Pulmonary artery endothelial cell (primary cell): ENCODE results near the gene STRADB. TPM values are rescaled to one million over a fixed set of nuclear protein-coding genes. Genes with fewer than 3 reads are reported as not detected.
A peak's percentile ranks its signal among the peaks of the same experiment; 100 is the strongest.
"Not testable (repeated sequence)": the region's sequence is repeated elsewhere in the genome, so short reads cannot be mapped to it uniquely, and the experiment has no call there.

Experiments used
- DNase-seq: peaks from one replicate; pipeline ENCODE4 v3.0.0-alpha.2; 2011; ENCODE audit warnings: low read depth, low spot score
- total RNA-seq: library from RNA; depleted of rRNA; stranded (reverse); fragments of >200 nt; gene quantifications from 2 replicates; pipeline ENCODE4 v1.2.3, GENCODE V29; 2014

Gene STRADB
- total RNA-seq, 1 donor from 2014 or later = 21.5 TPM

GRCh38 chr2:201466050-201466675 lies 14.6 kb downstream of the STRADB start:
- peak; percentile 15 for DNase-seq

DNA sequence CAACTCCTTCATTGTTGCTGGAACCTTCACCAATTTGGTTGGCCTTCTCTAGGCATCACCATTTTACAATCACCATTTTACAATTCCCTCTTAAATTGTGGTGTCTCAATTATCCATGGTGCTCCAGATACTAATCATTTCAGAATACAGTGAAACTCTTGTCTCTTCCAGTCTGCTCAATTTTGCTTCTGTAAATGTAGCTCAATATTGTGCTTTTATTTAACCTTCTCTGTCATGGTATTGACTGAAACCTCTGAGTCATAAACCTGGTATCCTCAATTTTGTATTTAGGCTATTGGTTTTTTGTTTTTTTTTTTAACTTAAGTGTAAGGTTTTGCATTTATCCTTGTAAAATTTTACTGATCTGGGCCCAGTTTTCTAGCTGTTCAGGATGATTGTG lies 16.1 kb downstream of the STRADB start:
- no peak for DNase-seq

- DNase-seq = no peak
These were observed 19.5 kb downstream of the STRADB start for GRCh38 chr2:201470821-201471731.

DNA sequence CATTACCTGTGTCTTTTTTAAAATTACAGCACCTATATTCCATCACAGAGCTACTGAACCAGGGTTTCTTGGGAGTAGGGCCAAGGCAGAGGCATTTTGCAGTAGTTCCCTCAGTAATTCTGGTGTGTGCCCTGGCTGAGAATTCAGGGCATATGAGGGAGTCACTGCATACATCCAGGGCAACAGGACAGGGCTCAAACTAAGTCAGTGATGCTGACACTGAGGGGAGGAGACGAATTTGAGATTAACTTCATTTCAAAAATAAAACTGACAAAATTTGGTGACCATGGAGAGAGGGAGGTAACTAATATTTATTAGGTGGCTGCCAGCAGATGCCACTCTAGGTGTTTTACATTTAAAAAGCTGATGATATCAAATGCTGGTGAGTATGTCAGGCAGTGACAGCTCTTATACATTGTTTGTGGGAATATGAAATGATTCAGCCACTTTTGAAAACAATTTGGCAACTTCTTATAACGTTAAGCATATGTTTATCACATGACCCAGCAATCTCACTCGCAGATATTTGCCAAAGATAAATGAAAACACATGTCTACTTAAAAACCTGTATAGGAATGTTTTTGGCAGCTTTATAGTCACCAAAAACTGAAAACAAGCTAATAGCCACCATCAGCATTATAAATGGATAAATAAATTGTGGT lies 20.3 kb downstream of the STRADB start:
- DNase-seq = no peak

- no peak for DNase-seq
These were observed 20.9 kb downstream of the STRADB start for GRCh38 chr2:201472411-201472810.

- DNase-seq = no peak
These were observed 31.0 kb downstream of the STRADB start for GRCh38 chr2:201482543-201482942.

- DNase-seq = no peak
These were observed 31.8 kb downstream of the STRADB start for GRCh38 chr2:201483342-201483741.

DNA sequence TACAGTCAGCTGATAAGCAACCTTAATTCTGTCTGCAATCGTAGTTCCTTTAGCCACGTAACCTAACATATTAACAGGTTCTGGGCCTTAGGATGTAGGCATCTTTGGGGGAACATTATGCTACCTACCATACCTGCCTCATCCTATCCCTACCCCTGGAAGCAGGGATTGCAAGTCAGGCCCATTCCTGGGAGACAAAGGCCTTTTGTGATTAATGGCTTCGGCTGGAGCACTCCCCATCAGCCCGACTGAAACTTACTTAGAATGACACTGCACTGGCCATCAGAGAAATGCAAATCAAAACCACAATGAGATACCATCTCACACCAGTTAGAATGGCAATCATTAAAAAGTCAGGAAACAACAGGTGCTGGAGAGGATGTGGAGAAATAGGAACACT lies 32.2 kb downstream of the STRADB start:
- not testable (repeated sequence) for DNase-seq

GRCh38 chr2:201484805-201485204 lies 33.3 kb downstream of the STRADB start:
- no peak for DNase-seq

- no peak for DNase-seq
These were observed 38.8 kb downstream of the STRADB start for GRCh38 chr2:201490291-201490690.

GRCh38 chr2:201496785-201497184 lies 45.2 kb downstream of the STRADB start:
- DNase-seq = no peak

DNA sequence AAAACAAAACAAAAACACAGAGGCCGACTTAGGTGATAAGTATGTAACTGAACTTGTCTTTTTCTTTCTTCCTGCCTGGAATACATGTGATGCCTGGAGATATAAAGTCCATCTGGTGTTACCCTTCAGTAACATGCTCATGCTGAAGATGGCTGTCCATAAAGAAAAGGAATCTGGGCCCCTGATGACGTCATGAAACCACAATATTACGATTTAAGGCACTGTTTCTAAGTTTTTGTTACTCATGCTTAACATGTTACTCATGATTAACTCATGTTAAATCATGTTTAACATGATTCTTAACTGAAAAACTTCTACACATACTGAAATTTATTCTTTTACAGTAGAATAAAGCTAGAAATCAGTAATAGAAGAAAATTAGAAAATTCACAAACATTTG lies 49.0 kb downstream of the STRADB start:
- DNase-seq = no peak

DNA sequence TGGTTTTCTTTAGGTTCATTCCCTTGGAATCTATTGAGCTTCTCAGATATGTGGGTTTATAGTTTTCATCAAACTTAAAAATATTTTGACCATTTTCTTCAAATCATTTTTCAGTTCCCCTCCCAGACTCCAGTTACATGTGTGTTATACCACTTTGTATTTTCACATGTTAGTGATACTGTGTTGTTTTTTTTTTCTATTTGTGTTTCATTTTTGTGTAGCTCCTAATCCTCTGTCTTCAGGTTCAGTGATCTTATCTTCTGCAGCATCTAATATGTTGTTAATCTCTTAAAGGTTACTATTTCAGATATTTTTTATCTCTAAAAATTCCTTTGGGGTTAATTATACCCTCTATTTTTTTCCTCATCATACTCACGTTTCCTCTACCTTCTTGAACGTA lies 51.2 kb downstream of the STRADB start:
- DNase-seq = no peak

- no peak for DNase-seq
These were observed 56.2 kb downstream of the STRADB start for GRCh38 chr2:201507725-201508124.

GRCh38 chr2:201513271-201513670 lies 61.7 kb downstream of the STRADB start:
- no peak for DNase-seq

DNA sequence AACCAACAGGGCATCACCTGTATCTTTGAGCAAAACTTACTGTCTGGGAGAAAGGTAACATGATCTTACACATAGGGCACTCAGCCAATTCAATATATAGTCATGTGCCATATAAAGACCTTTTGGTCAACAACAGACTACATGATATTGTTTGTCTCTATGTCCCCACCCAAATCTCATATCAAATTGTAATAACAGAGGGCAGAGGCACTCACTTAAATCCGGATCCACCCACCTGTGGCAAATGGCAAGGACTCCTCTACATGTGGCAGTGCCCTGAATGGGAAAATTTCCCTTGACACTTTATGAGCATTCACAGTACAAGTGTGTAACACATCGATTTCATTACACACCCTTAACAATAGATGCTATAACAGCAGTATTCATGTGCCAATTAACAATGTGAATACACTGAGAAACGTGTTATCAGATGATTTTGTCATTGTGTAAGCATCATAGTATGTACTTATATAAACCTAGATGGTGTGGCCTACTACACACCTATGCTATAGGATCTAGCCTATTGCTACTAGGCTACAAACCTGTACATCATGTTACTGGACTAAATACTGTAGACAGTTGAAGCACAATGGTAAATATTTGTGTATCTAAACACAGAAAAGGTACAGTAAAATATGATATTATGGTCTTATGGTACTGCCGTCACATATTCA lies 64.2 kb downstream of the STRADB start:
- DNase-seq = no peak

- DNase-seq = no peak
These were observed 65.6 kb downstream of the STRADB start for GRCh38 chr2:201517094-201517493.

DNA sequence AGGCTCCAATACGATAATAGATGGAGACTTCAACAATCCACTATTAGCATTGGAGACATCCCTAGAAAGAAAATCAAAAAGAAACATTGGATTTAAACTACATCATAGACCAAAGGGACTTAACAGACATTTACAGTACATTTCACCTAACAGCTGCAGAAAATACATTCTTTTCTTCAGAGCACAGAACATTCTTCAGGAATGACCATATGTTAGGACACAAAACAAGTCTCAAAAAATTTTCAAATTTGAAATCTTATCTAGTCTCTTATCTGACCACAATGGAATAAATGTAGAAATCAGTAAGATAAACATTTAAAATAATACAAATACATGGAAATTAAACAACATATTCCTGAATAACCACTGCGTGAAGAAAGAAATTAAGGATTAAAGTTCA lies 68.7 kb downstream of the STRADB start:
- DNase-seq = no peak

GRCh38 chr2:201522965-201523364 lies 71.4 kb downstream of the STRADB start:
- no peak for DNase-seq

- DNase-seq = no peak
These were observed 72.0 kb downstream of the STRADB start for GRCh38 chr2:201523506-201523905.
